HUES64 (cell line): ENCODE data around the gene HIP1.
"Not testable (repeated sequence)": the region's sequence is repeated elsewhere in the genome, so short reads cannot be mapped to it uniquely, and the experiment has no call there.

Experiments used
- H3K27ac ChIP-seq: 2 replicates; pipeline ENCODE4 v1.7.0; 2013; ENCODE audit warnings: low read depth, low read length, inconsistent platforms
- H3K27me3 ChIP-seq: 2 replicates; pipeline ENCODE4 v1.6.1; 2013; ENCODE audit warnings: mild to moderate bottlenecking, low read length; ENCODE audit not compliant: insufficient read depth
- H3K36me3 ChIP-seq: 2 replicates; pipeline ENCODE4 v1.6.1; 2013; ENCODE audit warnings: mild to moderate bottlenecking, low read length; ENCODE audit not compliant: insufficient read depth
- H3K4me1 ChIP-seq: 2 replicates; pipeline ENCODE4 v1.6.1; 2013; ENCODE audit warnings: mild to moderate bottlenecking, low read length, moderate library complexity; ENCODE audit not compliant: insufficient read depth
- H3K4me3 ChIP-seq: 2 replicates; pipeline ENCODE4 v1.5.1; 2013; ENCODE audit warnings: mild to moderate bottlenecking, low read length, moderate library complexity
- H3K9ac ChIP-seq: 2 replicates; pipeline ENCODE4 v1.6.1; 2013; ENCODE audit warnings: mild to moderate bottlenecking, low read depth, low read length
- H3K9me3 ChIP-seq: 2 replicates; pipeline ENCODE4 v1.6.1; 2013; ENCODE audit warnings: low read depth, low read length; ENCODE audit not compliant: insufficient read depth
- WGBS: fragments of 150-250, 120-280 bp; methylation state at CpG from one replicate; pipeline ENCODE4 v1.1.7; 2013; ENCODE audit warnings: missing lambda C conversion rate; 5-methylcytosine and 5-hydroxymethylcytosine counted together

Gene HIP1

GRCh38 chr7:75711076-75711475 is 27.7 kb downstream of the HIP1 start:
- Histone ChIP-seq H3K4me1 (no peaks in the 10 kb centered on the region), H3K36me3 (no peaks in the 10 kb centered on the region), H3K9ac (no peak overlapping the region), H3K4me3 (no peak overlapping the region), H3K27me3 (no peaks in the 10 kb centered on the region), H3K27ac (no peak overlapping the region), H3K9me3 (0 out of 2 replicates have a peak, but pooled peaks cover 7% of the 10 kb centered on the region)

GRCh38 chr7:75704928-75705327 is 33.8 kb downstream of the HIP1 start:
- Histone ChIP-seq H3K27ac (no peak overlapping the region), H3K27me3 (no peaks in the 10 kb centered on the region), H3K9ac (no peak overlapping the region), H3K36me3 (no peaks in the 10 kb centered on the region), H3K4me1 (peaks cover 4% of the 10 kb centered on the region; the same call in 1 of the 2 replicates), H3K4me3 (no peak overlapping the region), H3K9me3 (0 out of 2 replicates have a peak, but pooled peaks cover 3% of the 10 kb centered on the region)
- WGBS = 94% methylated on average over 4 of the region's 4 CpGs

- Histone ChIP-seq H3K4me3 (no peak overlapping the region), H3K27me3 (no peaks in the 10 kb centered on the region), H3K4me1 (peaks cover 4% of the 10 kb centered on the region; the same call in 1 of the 2 replicates), H3K9me3 (no peaks in the 10 kb centered on the region), H3K9ac (no peak overlapping the region; the same call in 1 of the 2 replicates), H3K27ac (no peak overlapping the region), H3K36me3 (no peaks in the 10 kb centered on the region)
- WGBS = 66% methylated on average over 4 of the region's 4 CpGs
Observed at GRCh38 chr7:75702515-75702914, 36.2 kb downstream of the HIP1 start.

- Histone ChIP-seq H3K4me1 (peaks cover 4% of the 10 kb centered on the region; the same call in 1 of the 2 replicates), H3K9me3 (no peaks in the 10 kb centered on the region), H3K9ac (no peak overlapping the region), H3K27me3 (no peaks in the 10 kb centered on the region), H3K4me3 (no peak overlapping the region), H3K36me3 (no peaks in the 10 kb centered on the region), H3K27ac (no peak overlapping the region)
- 94% methylated on average over 12 of the region's 12 CpGs for WGBS
Observed at GRCh38 chr7:75699993-75700392, 38.7 kb downstream of the HIP1 start.

GRCh38 chr7:75698358-75698757 is 40.4 kb downstream of the HIP1 start:
- H3K4me1 ChIP-seq = peaks cover 4% of the 10 kb centered on the region; the same call in 1 of the 2 replicates

GRCh38 chr7:75696263-75697037 is 42.3 kb downstream of the HIP1 start:
- no peak overlapping the region for H3K9ac ChIP-seq
- no peaks in the 10 kb centered on the region for H3K9me3 ChIP-seq
- H3K4me3 ChIP-seq = no peak overlapping the region
- H3K4me1 ChIP-seq = no peaks in the 10 kb centered on the region
- H3K27me3 ChIP-seq = no peaks in the 10 kb centered on the region
- no peaks in the 10 kb centered on the region for H3K36me3 ChIP-seq
- H3K27ac ChIP-seq = no peak overlapping the region
- 80% methylated on average over 3 of the region's 4 CpGs for WGBS

More at GRCh38 chr7:75698358-75698757, 40.4 kb downstream of the HIP1 start:
- Histone ChIP-seq H3K36me3 (no peaks in the 10 kb centered on the region), H3K9me3 (no peaks in the 10 kb centered on the region), H3K27ac (no peak overlapping the region), H3K27me3 (no peaks in the 10 kb centered on the region), H3K9ac (no peak overlapping the region), H3K4me3 (no peak overlapping the region)

- H3K4me1 ChIP-seq = 0 out of 2 replicates have a peak, but pooled peaks cover 2% of the 10 kb centered on the region
- WGBS = 90% methylated on average over 6 of the region's 6 CpGs
- no peaks in the 10 kb centered on the region for H3K9me3 ChIP-seq
- no peak overlapping the region for H3K27ac ChIP-seq
- no peaks in the 10 kb centered on the region for H3K36me3 ChIP-seq
- no peaks in the 10 kb centered on the region for H3K27me3 ChIP-seq
- no peak overlapping the region for H3K4me3 ChIP-seq
- no peak overlapping the region for H3K9ac ChIP-seq
Observed at GRCh38 chr7:75694638-75695399, 43.9 kb downstream of the HIP1 start.

- WGBS = 94% methylated on average over 4 of the region's 6 CpGs
- not testable (repeated sequence) for H3K27me3 ChIP-seq, H3K9ac ChIP-seq, H3K36me3 ChIP-seq, H3K27ac ChIP-seq, H3K4me3 ChIP-seq, H3K9me3 ChIP-seq, H3K4me1 ChIP-seq
Observed at GRCh38 chr7:75693668-75694067, 45.1 kb downstream of the HIP1 start.

GRCh38 chr7:75691793-75692543 is 46.8 kb downstream of the HIP1 start:
- Histone ChIP-seq H3K36me3 (no peaks in the 10 kb centered on the region), H3K4me1 (0 out of 2 replicates have a peak, but pooled peaks cover 2% of the 10 kb centered on the region), H3K27ac (no peak overlapping the region), H3K9ac (no peak overlapping the region), H3K4me3 (no peak overlapping the region), H3K27me3 (no peaks in the 10 kb centered on the region), H3K9me3 (no peaks in the 10 kb centered on the region)
- WGBS = 88% methylated on average over 4 of the region's 4 CpGs

GRCh38 chr7:75690121-75690523 is 48.6 kb downstream of the HIP1 start:
- Histone ChIP-seq H3K9ac (no peak overlapping the region), H3K9me3 (no peaks in the 10 kb centered on the region), H3K27me3 (no peaks in the 10 kb centered on the region), H3K4me3 (no peak overlapping the region), H3K27ac (no peak overlapping the region), H3K4me1 (0 out of 2 replicates have a peak, but pooled peaks cover 2% of the 10 kb centered on the region), H3K36me3 (no peaks in the 10 kb centered on the region)
- WGBS = 84% methylated on average over 5 of the region's 5 CpGs
